ENCODE results near the gene PTPRE.

DNA sequence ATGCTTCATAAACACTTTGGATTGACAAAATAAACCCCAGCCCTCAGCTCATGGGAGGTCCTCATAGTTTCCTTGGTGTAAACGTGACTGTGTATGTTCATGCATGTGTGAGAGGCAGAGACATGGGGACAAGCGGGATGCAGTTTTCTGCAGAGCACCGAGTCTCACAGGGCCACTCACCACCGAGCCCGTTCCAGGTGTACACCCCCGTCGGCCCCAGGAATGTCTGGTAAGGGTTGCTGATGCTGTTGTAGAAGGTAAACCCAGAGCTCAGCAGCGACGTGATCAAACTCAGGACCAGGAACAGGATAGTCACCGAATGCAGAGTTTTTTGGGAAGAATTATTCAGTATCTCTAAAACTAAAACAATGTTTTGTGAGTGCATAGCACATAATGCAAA lies 23.4 kb upstream of the PTPRE start:
- TF ChIP-seq, protein P1, sequence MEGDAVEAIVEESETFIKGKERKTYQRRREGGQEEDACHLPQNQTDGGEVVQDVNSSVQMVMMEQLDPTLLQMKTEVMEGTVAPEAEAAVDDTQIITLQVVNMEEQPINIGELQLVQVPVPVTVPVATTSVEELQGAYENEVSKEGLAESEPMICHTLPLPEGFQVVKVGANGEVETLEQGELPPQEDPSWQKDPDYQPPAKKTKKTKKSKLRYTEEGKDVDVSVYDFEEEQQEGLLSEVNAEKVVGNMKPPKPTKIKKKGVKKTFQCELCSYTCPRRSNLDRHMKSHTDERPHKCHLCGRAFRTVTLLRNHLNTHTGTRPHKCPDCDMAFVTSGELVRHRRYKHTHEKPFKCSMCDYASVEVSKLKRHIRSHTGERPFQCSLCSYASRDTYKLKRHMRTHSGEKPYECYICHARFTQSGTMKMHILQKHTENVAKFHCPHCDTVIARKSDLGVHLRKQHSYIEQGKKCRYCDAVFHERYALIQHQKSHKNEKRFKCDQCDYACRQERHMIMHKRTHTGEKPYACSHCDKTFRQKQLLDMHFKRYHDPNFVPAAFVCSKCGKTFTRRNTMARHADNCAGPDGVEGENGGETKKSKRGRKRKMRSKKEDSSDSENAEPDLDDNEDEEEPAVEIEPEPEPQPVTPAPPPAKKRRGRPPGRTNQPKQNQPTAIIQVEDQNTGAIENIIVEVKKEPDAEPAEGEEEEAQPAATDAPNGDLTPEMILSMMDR (IDR thresholded peaks at IDR 0.05; ENCODE audit: low read depth, low read length, poor library complexity, severe bottlenecking) = no peak
- no peak for TF ChIP-seq EZH2phosphoT487 (IDR thresholded peaks at IDR 0.05; ENCODE audit: borderline replicate concordance, low read length)
